Neural cell (in vitro differentiated cells): Measurements from ENCODE around the gene LIPM.

Experiments used
- CTCF ChIP-seq: fragments of 450-650 bp; IDR thresholded peaks from 2 replicates; pipeline ENCODE4 v1.5.1; 2014; ENCODE audit warnings: antibody characterized with exemption, mild to moderate bottlenecking, moderate library complexity; ENCODE audit not compliant: poor library complexity, severe bottlenecking
- EP300 ChIP-seq: fragments of 450-650 bp; conservative IDR thresholded peaks from 2 replicates; pipeline ENCODE4 v1.6.1; 2014; ENCODE audit warnings: antibody characterized with exemption, mild to moderate bottlenecking, moderate library complexity; ENCODE audit not compliant: poor library complexity, severe bottlenecking
- EZH2 ChIP-seq: fragments of 200-600, 300-800 bp; shearing (Covaris generic), sonication (generic); IDR thresholded peaks from 2 replicates; pipeline ENCODE4 v1.6.1; 2014; ENCODE audit warnings: antibody characterized with exemption, low read length, borderline replicate concordance, mild to moderate bottlenecking; ENCODE audit not compliant: insufficient read depth, poor library complexity, severe bottlenecking
- MXI1 ChIP-seq: fragments of 450-650 bp; conservative IDR thresholded peaks from 2 replicates; pipeline ENCODE4 v1.6.1; 2014; ENCODE audit warnings: antibody characterized with exemption, mild to moderate bottlenecking; ENCODE audit not compliant: poor library complexity, severe bottlenecking
- POLR2AphosphoS5 ChIP-seq: IDR thresholded peaks from 2 replicates; pipeline ENCODE4 v1.6.1; 2012
- RAD21 ChIP-seq: fragments of 450-650 bp; conservative IDR thresholded peaks from 2 replicates; pipeline ENCODE4 v1.6.1; 2014; ENCODE audit warnings: antibody characterized with exemption, mild to moderate bottlenecking, moderate library complexity
- SMC3 ChIP-seq: fragments of 450-650 bp; conservative IDR thresholded peaks from 2 replicates; pipeline ENCODE4 v1.6.1; 2014; ENCODE audit warnings: antibody characterized with exemption, mild to moderate bottlenecking, moderate library complexity; ENCODE audit not compliant: poor library complexity
- TAF1 ChIP-seq: IDR thresholded peaks from 2 replicates; pipeline ENCODE4 v1.6.1; 2012; ENCODE audit warnings: low read depth
- TF ChIP-seq, protein P1 (sequence below): IDR thresholded peaks from 2 replicates; pipeline ENCODE4 v1.6.1; 2012; ENCODE audit warnings: borderline replicate concordance

DNA sequence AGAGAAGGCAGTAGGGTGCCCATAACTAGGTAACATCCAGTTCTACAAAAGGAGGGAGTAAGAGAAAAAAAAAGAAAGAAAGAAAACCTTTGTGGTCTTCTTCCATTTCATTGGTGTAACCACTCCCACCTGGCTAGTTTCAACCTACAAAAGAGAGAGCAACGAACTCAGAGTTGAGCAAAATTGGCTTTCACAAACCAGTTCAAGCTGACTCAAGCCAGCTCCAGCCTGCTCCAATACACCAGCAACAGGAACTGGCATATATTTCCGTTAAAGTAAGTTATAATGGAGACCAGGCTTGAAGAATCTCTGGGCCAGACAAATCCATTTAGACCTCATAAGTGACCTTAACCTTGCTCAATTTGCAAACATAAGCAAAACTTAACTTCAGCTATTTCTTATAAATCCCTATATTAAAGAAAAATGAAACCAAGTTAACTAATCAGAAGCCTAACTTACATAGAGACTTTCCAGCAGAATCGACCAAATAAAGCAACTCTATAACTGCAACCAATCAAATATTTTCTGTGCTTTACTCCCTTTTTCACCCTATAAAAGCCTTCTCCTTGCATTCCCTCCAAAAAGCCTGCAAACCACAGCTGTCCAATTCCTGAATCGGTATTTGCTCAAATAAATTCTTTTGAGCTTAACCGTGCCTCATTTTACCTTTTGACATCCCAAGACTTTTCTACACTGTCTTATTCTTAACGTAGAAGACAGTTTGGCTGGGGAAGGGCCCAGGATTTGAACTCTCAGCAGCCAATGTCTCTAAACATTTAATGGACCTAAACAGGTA, 39.0 kb downstream of the LIPM start:
- TF ChIP-seq, protein P1, sequence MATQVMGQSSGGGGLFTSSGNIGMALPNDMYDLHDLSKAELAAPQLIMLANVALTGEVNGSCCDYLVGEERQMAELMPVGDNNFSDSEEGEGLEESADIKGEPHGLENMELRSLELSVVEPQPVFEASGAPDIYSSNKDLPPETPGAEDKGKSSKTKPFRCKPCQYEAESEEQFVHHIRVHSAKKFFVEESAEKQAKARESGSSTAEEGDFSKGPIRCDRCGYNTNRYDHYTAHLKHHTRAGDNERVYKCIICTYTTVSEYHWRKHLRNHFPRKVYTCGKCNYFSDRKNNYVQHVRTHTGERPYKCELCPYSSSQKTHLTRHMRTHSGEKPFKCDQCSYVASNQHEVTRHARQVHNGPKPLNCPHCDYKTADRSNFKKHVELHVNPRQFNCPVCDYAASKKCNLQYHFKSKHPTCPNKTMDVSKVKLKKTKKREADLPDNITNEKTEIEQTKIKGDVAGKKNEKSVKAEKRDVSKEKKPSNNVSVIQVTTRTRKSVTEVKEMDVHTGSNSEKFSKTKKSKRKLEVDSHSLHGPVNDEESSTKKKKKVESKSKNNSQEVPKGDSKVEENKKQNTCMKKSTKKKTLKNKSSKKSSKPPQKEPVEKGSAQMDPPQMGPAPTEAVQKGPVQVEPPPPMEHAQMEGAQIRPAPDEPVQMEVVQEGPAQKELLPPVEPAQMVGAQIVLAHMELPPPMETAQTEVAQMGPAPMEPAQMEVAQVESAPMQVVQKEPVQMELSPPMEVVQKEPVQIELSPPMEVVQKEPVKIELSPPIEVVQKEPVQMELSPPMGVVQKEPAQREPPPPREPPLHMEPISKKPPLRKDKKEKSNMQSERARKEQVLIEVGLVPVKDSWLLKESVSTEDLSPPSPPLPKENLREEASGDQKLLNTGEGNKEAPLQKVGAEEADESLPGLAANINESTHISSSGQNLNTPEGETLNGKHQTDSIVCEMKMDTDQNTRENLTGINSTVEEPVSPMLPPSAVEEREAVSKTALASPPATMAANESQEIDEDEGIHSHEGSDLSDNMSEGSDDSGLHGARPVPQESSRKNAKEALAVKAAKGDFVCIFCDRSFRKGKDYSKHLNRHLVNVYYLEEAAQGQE = no peak
- TF ChIP-seq CTCF (no peak), EZH2 (no peak), POLR2AphosphoS5 (no peak), RAD21 (no peak), EP300 (no peak), TAF1 (no peak), SMC3 (no peak), MXI1 (no peak)
